ENCODE results near the gene CPNE5.

GRCh38 chr6:36794713-36795065 lies 44.6 kb downstream of the CPNE5 start:
- TF ChIP-seq, protein P1, sequence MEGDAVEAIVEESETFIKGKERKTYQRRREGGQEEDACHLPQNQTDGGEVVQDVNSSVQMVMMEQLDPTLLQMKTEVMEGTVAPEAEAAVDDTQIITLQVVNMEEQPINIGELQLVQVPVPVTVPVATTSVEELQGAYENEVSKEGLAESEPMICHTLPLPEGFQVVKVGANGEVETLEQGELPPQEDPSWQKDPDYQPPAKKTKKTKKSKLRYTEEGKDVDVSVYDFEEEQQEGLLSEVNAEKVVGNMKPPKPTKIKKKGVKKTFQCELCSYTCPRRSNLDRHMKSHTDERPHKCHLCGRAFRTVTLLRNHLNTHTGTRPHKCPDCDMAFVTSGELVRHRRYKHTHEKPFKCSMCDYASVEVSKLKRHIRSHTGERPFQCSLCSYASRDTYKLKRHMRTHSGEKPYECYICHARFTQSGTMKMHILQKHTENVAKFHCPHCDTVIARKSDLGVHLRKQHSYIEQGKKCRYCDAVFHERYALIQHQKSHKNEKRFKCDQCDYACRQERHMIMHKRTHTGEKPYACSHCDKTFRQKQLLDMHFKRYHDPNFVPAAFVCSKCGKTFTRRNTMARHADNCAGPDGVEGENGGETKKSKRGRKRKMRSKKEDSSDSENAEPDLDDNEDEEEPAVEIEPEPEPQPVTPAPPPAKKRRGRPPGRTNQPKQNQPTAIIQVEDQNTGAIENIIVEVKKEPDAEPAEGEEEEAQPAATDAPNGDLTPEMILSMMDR (IDR thresholded peaks at IDR 0.05) = no peak
- TF ChIP-seq EP300 (IDR thresholded peaks at IDR 0.05) (no peak), POLR2A (IDR thresholded peaks at IDR 0.05) (no peak)

Data from ovary (tissue), 3 donors.